ENCODE results near the gene CA10. TPM values are rescaled to one million over a fixed set of nuclear protein-coding genes. Genes with fewer than 3 reads are reported as not detected.

Gene CA10
- total RNA-seq, 1 experiment from 2014 or later = not detected

DNA sequence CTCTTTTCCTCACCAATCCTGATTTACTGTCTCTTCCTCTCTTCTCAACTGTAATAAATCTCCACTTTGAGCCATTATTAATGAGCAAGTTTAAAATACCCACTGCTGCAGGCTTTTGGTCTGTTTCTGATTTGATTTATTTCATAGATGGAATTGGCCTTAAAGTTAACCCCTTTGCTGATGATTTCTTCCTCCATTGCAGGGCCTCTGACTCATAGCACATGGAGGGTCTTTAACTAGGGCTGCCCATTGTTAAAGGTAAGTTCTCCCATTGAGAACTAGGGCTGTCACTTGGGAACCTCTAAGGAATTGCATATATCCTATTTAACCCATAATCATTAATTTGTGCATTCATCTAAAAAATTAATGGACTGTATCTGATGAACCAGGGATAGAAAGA lies 221.2 kb downstream of the CA10 start:
- POLR2A ChIA-PET (ENCODE audit: low non-redundant PET) = no interaction called here
- no peaks in the 10 kb centered on the region for H3K9me3 ChIP-seq (ENCODE audit: low read depth, low read length, poor library complexity, severe bottlenecking)
- no peaks in the 10 kb centered on the region for H3K36me3 ChIP-seq (ENCODE audit: insufficient read depth, low read length, poor library complexity, severe bottlenecking)
- TF ChIP-seq EZH2 (IDR thresholded peaks at IDR 0.05; ENCODE audit: borderline replicate concordance, low read depth, low read length, poor library complexity, severe bottlenecking) (no peak), CTCF (conservative IDR thresholded peaks at IDR 0.05; ENCODE audit: low read depth, low read length) (no peak)
- CTCF ChIA-PET = no interaction called here
- no peak overlapping the region for H3K4me3 ChIP-seq (ENCODE audit: low read depth, low read length, poor library complexity, severe bottlenecking)
- peaks cover 3% of the 10 kb centered on the region for H3K27me3 ChIP-seq (replicated peaks; ENCODE audit: insufficient read depth, low read depth, low read length, poor library complexity)
- no peaks in the 10 kb centered on the region for H3K4me1 ChIP-seq (ENCODE audit: insufficient read depth, low read length, poor library complexity, severe bottlenecking)
- no TSS peak for BruUV-seq (replicated peaks)
- no peak for DNase-seq (ENCODE audit: low spot score)
- intact Hi-C loops (cut with micrococcal nuclease; ENCODE audit: unreplicated experiment) = loop anchor here (10.0 kb wide), 1 partner anchor 158 kb away; no protein-coding TSS in a partner anchor
- no peak overlapping the region for H3K27ac ChIP-seq (ENCODE audit: low read depth, low read length, poor library complexity, severe bottlenecking)

DNA sequence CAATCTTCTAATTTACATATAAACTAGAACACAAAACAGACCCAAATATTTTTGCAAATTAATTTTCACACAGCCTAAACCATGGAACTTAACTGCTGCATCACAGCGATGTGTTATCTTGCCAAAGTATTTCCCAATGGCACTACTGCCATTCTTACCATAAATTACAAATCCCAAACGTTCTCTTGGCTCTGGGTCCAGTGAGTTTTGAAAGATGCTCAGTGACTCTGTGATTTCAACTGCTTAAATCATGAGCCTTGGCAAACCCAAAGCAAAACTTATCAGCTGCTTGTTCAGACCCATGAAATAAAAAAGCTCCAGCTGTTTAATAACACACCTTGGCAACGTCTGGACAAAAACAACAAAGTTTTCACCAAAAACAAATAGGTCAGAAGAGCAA lies 223.0 kb downstream of the CA10 start:
- BruUV-seq (replicated peaks) = no TSS peak
- no peak for DNase-seq (ENCODE audit: low spot score)
- no peaks in the 10 kb centered on the region for H3K9me3 ChIP-seq (ENCODE audit: low read depth, low read length, poor library complexity, severe bottlenecking)
- intact Hi-C loops (cut with micrococcal nuclease; ENCODE audit: unreplicated experiment) = loop anchor here (10.0 kb wide), 1 partner anchor 159 kb away; no protein-coding TSS in a partner anchor
- peaks cover 3% of the 10 kb centered on the region for H3K27me3 ChIP-seq (replicated peaks; ENCODE audit: insufficient read depth, low read depth, low read length, poor library complexity)
- TF ChIP-seq EZH2 (IDR thresholded peaks at IDR 0.05; ENCODE audit: borderline replicate concordance, low read depth, low read length, poor library complexity, severe bottlenecking) (no peak), CTCF (conservative IDR thresholded peaks at IDR 0.05; ENCODE audit: low read depth, low read length) (no peak)
- POLR2A ChIA-PET (ENCODE audit: low non-redundant PET) = no interaction called here
- CTCF ChIA-PET = no interaction called here
- H3K4me3 ChIP-seq (ENCODE audit: low read depth, low read length, poor library complexity, severe bottlenecking) = no peak overlapping the region
- no peaks in the 10 kb centered on the region for H3K36me3 ChIP-seq (ENCODE audit: insufficient read depth, low read length, poor library complexity, severe bottlenecking)
- H3K27ac ChIP-seq (ENCODE audit: low read depth, low read length, poor library complexity, severe bottlenecking) = no peak overlapping the region
- H3K4me1 ChIP-seq (ENCODE audit: insufficient read depth, low read length, poor library complexity, severe bottlenecking) = no peaks in the 10 kb centered on the region

GRCh38 chr17:51933647-51934046 lies 224.9 kb downstream of the CA10 start:
- intact Hi-C loops (cut with micrococcal nuclease; ENCODE audit: unreplicated experiment) = loop anchor here (10.0 kb wide), 1 partner anchor 161 kb away; no protein-coding TSS in a partner anchor
- H3K27ac ChIP-seq (ENCODE audit: low read depth, low read length, poor library complexity, severe bottlenecking) = no peak overlapping the region
- H3K9me3 ChIP-seq (ENCODE audit: low read depth, low read length, poor library complexity, severe bottlenecking) = no peaks in the 10 kb centered on the region
- DNase-seq (ENCODE audit: low spot score) = no peak
- H3K4me1 ChIP-seq (ENCODE audit: insufficient read depth, low read length, poor library complexity, severe bottlenecking) = no peaks in the 10 kb centered on the region
- no TSS peak for BruUV-seq (replicated peaks)
- TF ChIP-seq CTCF (conservative IDR thresholded peaks at IDR 0.05; ENCODE audit: low read depth, low read length) (no peak), EZH2 (IDR thresholded peaks at IDR 0.05; ENCODE audit: borderline replicate concordance, low read depth, low read length, poor library complexity, severe bottlenecking) (no peak)
- ChIA-PET POLR2A (ENCODE audit: low non-redundant PET) (no interaction called here), CTCF (no interaction called here)
- H3K36me3 ChIP-seq (ENCODE audit: insufficient read depth, low read length, poor library complexity, severe bottlenecking) = no peaks in the 10 kb centered on the region
- no peak overlapping the region for H3K4me3 ChIP-seq (ENCODE audit: low read depth, low read length, poor library complexity, severe bottlenecking)
- peaks cover 3% of the 10 kb centered on the region for H3K27me3 ChIP-seq (replicated peaks; ENCODE audit: insufficient read depth, low read depth, low read length, poor library complexity)

All from A673 (cell line).